Lower lobe of right lung (tissue), 2 donors: ENCODE data around the gene MS4A13. TPM values are rescaled to one million over a fixed set of nuclear protein-coding genes. Genes with fewer than 3 reads are reported as not detected.

Source experiments
- ATAC-seq, 2 donors: fragments of 200-7000 bp; cut with Tn5 transposase; one replicate each; pipeline ENCODE4 v1.9.1; 2020 to 2022; ENCODE audit warnings: mild to moderate bottlenecking in 2 of 2, moderate library complexity in 2 of 2
- DNase-seq: peaks from one replicate; pipeline ENCODE4 v3.0.0-alpha.2; 2020
- H3K27ac ChIP-seq: fragments of 200-600 bp; one replicate; pipeline ENCODE4 v1.8.0; 2022
- H3K27me3 ChIP-seq: fragments of 200-600 bp; one replicate; pipeline ENCODE4 v1.8.0; 2022; ENCODE audit warnings: low read depth
- H3K36me3 ChIP-seq: fragments of 200-600 bp; one replicate; pipeline ENCODE4 v1.8.0; 2022; ENCODE audit warnings: mild to moderate bottlenecking
- H3K4me1 ChIP-seq: fragments of 200-600 bp; one replicate; pipeline ENCODE4 v1.8.0; 2022
- H3K4me3 ChIP-seq: fragments of 200-600 bp; one replicate; pipeline ENCODE4 v1.8.0; 2022; ENCODE audit warnings: mild to moderate bottlenecking
- H3K9me3 ChIP-seq: fragments of 200-600 bp; one replicate; pipeline ENCODE4 v1.8.0; 2022
- CTCF ChIP-seq: fragments of 200-600 bp; IDR thresholded peaks from one replicate; pipeline ENCODE4 v1.8.0; 2022; ENCODE audit warnings: antibody characterized with exemption, mild to moderate bottlenecking
- intact Hi-C: fragments of 100-400 bp; cut with DNase I; formaldehyde crosslinking; loops from one replicate; pipeline ENCODE4 v1.11.0; 2022
- long read RNA-seq: library from polyadenylated mRNA; unstranded; transcript quantifications from one replicate; pipeline ENCODE4 v2.0.0, GENCODE V29; 2021
- total RNA-seq: library from RNA; stranded (reverse); fragmentation: NEBNext Ultra II Directional; extraction: Animal tissue kit (Norgen Biotek cat#: 25700); gene quantifications from one replicate; pipeline ENCODE4 v1.2.1, GENCODE V29; 2021
- donor health status: DM: no; HTN: yes; CAD: no; lungs with severe emphysema.

The MS4A13 gene
- total RNA-seq: not detected
- long read RNA-seq, partial matches to known transcripts: 0 of 1 reads
- long read RNA-seq, other reads (novel, unspliced or antisense): 1 of 1 reads

- Histone ChIP-seq H3K9me3 (no peaks in the 10 kb centered on the region), H3K4me1 (no peaks in the 10 kb centered on the region), H3K36me3 (no peaks in the 10 kb centered on the region), H3K27ac (no peak within 1 kb of the TSS), H3K4me3 (no peak within 1 kb of the TSS), H3K27me3 (no peaks in the 10 kb centered on the region)
- no peak for DNase-seq
- intact Hi-C loops: no loop called here
- ATAC-seq: no peak
- TF ChIP-seq CTCF: no peak
Observed at GRCh38 chr11:60515144-60515855, at the start of gene MS4A13. Gene MS4A13 (plus strand): TSS chr11:60515392. CDS start chr11:60518084, 2,692 bp downstream.

- TF ChIP-seq CTCF: no peak
- intact Hi-C loops: no loop called here
- DNase-seq (no peak), ATAC-seq (no peak)
- Histone ChIP-seq H3K27me3 (no peaks in the 10 kb centered on the region), H3K27ac (no peak overlapping the region), H3K4me3 (no peak overlapping the region), H3K9me3 (no peaks in the 10 kb centered on the region), H3K36me3 (no peaks in the 10 kb centered on the region), H3K4me1 (no peaks in the 10 kb centered on the region)
Observed at GRCh38 chr11:60468829-60469228, 46.4 kb upstream of the MS4A13 start.

- no peaks in the 10 kb centered on the region for H3K4me1 ChIP-seq
- DNase-seq (no peak), ATAC-seq (no peak)
- no peak overlapping the region for H3K4me3 ChIP-seq
- TF ChIP-seq CTCF: no peak
- no peaks in the 10 kb centered on the region for H3K9me3 ChIP-seq
- intact Hi-C loops: no loop called here
- no peaks in the 10 kb centered on the region for H3K27me3 ChIP-seq
- no peak overlapping the region for H3K27ac ChIP-seq
- no peaks in the 10 kb centered on the region for H3K36me3 ChIP-seq
Observed at GRCh38 chr11:60469723-60470122, 45.5 kb upstream of the MS4A13 start.

- H3K27ac ChIP-seq: no peak overlapping the region
- TF ChIP-seq CTCF: no peak
- ATAC-seq (no peak), DNase-seq (no peak)
- no peaks in the 10 kb centered on the region for H3K36me3 ChIP-seq
- intact Hi-C loops: no loop called here
- no peaks in the 10 kb centered on the region for H3K27me3 ChIP-seq
- H3K9me3 ChIP-seq: no peaks in the 10 kb centered on the region
- H3K4me3 ChIP-seq: no peak overlapping the region
- no peaks in the 10 kb centered on the region for H3K4me1 ChIP-seq
Observed at GRCh38 chr11:60477035-60477445, 38.2 kb upstream of the MS4A13 start.

- ATAC-seq (peak; percentile 37 to 74), DNase-seq (no peak)
- no peak for TF ChIP-seq CTCF
- intact Hi-C loops: no loop called here
- Histone ChIP-seq H3K36me3 (no peaks in the 10 kb centered on the region), H3K27ac (no peak overlapping the region), H3K9me3 (no peaks in the 10 kb centered on the region), H3K27me3 (no peaks in the 10 kb centered on the region), H3K4me1 (no peaks in the 10 kb centered on the region), H3K4me3 (no peak overlapping the region)
Observed at GRCh38 chr11:60482361-60482760, 32.8 kb upstream of the MS4A13 start.
